HEK293 (cell line): ENCODE measurements around the gene FOXG1.

Source experiments
- GLI4 ChIP-seq: fragments of 450-650 bp; formaldehyde crosslinking; IDR thresholded peaks from 2 replicates; pipeline ENCODE4 v1.5.1; 2016; ENCODE audit warnings: missing biosample characterization, missing genetic modification characterization
- GLIS2 ChIP-seq: fragments of 450-650 bp; formaldehyde crosslinking; IDR thresholded peaks from 2 replicates; pipeline ENCODE4 v1.5.1; 2016; ENCODE audit warnings: missing biosample characterization, missing genetic modification characterization
- PRDM2 ChIP-seq: fragments of 450-650 bp; formaldehyde crosslinking; IDR thresholded peaks from 2 replicates; pipeline ENCODE4 v1.5.1; 2016; ENCODE audit warnings: missing biosample characterization, missing genetic modification characterization, borderline replicate concordance
- SCRT2 ChIP-seq: fragments of 450-650 bp; formaldehyde crosslinking; IDR thresholded peaks from 2 replicates; pipeline ENCODE4 v1.5.1; 2016; ENCODE audit warnings: missing biosample characterization, missing genetic modification characterization
- YY1 ChIP-seq: fragments of 450-650 bp; formaldehyde crosslinking; IDR thresholded peaks from 2 replicates; pipeline ENCODE4 v1.5.1; 2018; ENCODE audit warnings: missing biosample characterization, missing genetic modification characterization
- YY2 ChIP-seq: fragments of 450-650 bp; formaldehyde crosslinking; IDR thresholded peaks from 2 replicates; pipeline ENCODE4 v1.5.1; 2016; ENCODE audit warnings: missing biosample characterization, missing genetic modification characterization
- ZNF184 ChIP-seq: fragments of 450-650 bp; IDR thresholded peaks from 2 replicates; pipeline ENCODE4 v1.5.1; 2018; ENCODE audit warnings: missing biosample characterization, mild to moderate bottlenecking, missing genetic modification characterization
- ZNF24 ChIP-seq: fragments of 450-650 bp; formaldehyde crosslinking; IDR thresholded peaks from 2 replicates; pipeline ENCODE4 v1.5.1; 2016; ENCODE audit warnings: missing biosample characterization, missing genetic modification characterization
- ZNF26 ChIP-seq: fragments of 450-650 bp; formaldehyde crosslinking; IDR thresholded peaks from 2 replicates; pipeline ENCODE4 v1.5.1; 2016; ENCODE audit warnings: missing biosample characterization, missing genetic modification characterization
- ZNF324 ChIP-seq: fragments of 450-650 bp; formaldehyde crosslinking; IDR thresholded peaks from 2 replicates; pipeline ENCODE4 v1.5.1; 2016; ENCODE audit warnings: missing biosample characterization, missing genetic modification characterization
- ZNF366 ChIP-seq: fragments of 450-650 bp; formaldehyde crosslinking; conservative IDR thresholded peaks from 2 replicates; pipeline ENCODE4 v1.5.1; 2016; ENCODE audit warnings: missing biosample characterization, missing genetic modification characterization
- ZNF514 ChIP-seq: fragments of 450-650 bp; formaldehyde crosslinking; IDR thresholded peaks from 2 replicates; pipeline ENCODE4 v1.5.1; 2016; ENCODE audit warnings: missing biosample characterization, missing genetic modification characterization
- ZNF639 ChIP-seq: fragments of 450-650 bp; formaldehyde crosslinking; IDR thresholded peaks from 2 replicates; pipeline ENCODE4 v1.5.1; 2016; ENCODE audit warnings: missing biosample characterization, missing genetic modification characterization
- ZNF664 ChIP-seq: fragments of 450-650 bp; formaldehyde crosslinking; IDR thresholded peaks from 2 replicates; pipeline ENCODE4 v1.5.1; 2016; ENCODE audit warnings: missing biosample characterization, missing genetic modification characterization
- ZNF692 ChIP-seq: fragments of 450-650 bp; formaldehyde crosslinking; IDR thresholded peaks from 2 replicates; pipeline ENCODE4 v1.5.1; 2016; ENCODE audit warnings: missing biosample characterization, missing genetic modification characterization
- ZNF843 ChIP-seq: fragments of 450-650 bp; formaldehyde crosslinking; IDR thresholded peaks from 2 replicates; pipeline ENCODE4 v1.5.1; 2016; ENCODE audit warnings: missing biosample characterization, missing genetic modification characterization
- ZSCAN5A ChIP-seq: fragments of 450-650 bp; formaldehyde crosslinking; IDR thresholded peaks from 2 replicates; pipeline ENCODE4 v1.5.1; 2016; ENCODE audit warnings: missing biosample characterization, missing genetic modification characterization
- TF ChIP-seq, protein P1 (sequence below): fragments of 450-650 bp; formaldehyde crosslinking; IDR thresholded peaks from 2 replicates; pipeline ENCODE4 v1.5.1; 2016; ENCODE audit warnings: missing biosample characterization, missing genetic modification characterization
- TF ChIP-seq, protein P2 (sequence below): fragments of 450-650 bp; formaldehyde crosslinking; IDR thresholded peaks from 2 replicates; pipeline ENCODE4 v1.5.1; 2016; ENCODE audit warnings: missing biosample characterization, missing genetic modification characterization

Gene FOXG1

GRCh38 chr14:28767853-28768741, 1.5 kb downstream of the FOXG1 start (continued):
- no peak for TF ChIP-seq ZNF514 (tag by site-specific recombination)
- TF ChIP-seq ZNF26 (tag by site-specific recombination) = no peak
- TF ChIP-seq, protein P1, sequence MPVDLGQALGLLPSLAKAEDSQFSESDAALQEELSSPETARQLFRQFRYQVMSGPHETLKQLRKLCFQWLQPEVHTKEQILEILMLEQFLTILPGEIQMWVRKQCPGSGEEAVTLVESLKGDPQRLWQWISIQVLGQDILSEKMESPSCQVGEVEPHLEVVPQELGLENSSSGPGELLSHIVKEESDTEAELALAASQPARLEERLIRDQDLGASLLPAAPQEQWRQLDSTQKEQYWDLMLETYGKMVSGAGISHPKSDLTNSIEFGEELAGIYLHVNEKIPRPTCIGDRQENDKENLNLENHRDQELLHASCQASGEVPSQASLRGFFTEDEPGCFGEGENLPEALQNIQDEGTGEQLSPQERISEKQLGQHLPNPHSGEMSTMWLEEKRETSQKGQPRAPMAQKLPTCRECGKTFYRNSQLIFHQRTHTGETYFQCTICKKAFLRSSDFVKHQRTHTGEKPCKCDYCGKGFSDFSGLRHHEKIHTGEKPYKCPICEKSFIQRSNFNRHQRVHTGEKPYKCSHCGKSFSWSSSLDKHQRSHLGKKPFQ (tag by site-specific recombination) = no peak
- 0 out of 2 replicates have a peak, but pooled peaks have one; percentile 11 for TF ChIP-seq ZNF366 (tag by site-specific recombination)
- TF ChIP-seq ZNF692 (tag by site-specific recombination) = peak; percentile 90
- TF ChIP-seq ZNF639 (tag by site-specific recombination) = peak; percentile 49
- TF ChIP-seq ZNF24 (tag by site-specific recombination) = 0 out of 2 replicates have a peak, but pooled peaks have one; percentile 53
- peak; percentile 98 for TF ChIP-seq SCRT2
- no peak for TF ChIP-seq ZNF184
- TF ChIP-seq ZNF664 (tag by site-specific recombination) = no peak
- TF ChIP-seq, protein P2, sequence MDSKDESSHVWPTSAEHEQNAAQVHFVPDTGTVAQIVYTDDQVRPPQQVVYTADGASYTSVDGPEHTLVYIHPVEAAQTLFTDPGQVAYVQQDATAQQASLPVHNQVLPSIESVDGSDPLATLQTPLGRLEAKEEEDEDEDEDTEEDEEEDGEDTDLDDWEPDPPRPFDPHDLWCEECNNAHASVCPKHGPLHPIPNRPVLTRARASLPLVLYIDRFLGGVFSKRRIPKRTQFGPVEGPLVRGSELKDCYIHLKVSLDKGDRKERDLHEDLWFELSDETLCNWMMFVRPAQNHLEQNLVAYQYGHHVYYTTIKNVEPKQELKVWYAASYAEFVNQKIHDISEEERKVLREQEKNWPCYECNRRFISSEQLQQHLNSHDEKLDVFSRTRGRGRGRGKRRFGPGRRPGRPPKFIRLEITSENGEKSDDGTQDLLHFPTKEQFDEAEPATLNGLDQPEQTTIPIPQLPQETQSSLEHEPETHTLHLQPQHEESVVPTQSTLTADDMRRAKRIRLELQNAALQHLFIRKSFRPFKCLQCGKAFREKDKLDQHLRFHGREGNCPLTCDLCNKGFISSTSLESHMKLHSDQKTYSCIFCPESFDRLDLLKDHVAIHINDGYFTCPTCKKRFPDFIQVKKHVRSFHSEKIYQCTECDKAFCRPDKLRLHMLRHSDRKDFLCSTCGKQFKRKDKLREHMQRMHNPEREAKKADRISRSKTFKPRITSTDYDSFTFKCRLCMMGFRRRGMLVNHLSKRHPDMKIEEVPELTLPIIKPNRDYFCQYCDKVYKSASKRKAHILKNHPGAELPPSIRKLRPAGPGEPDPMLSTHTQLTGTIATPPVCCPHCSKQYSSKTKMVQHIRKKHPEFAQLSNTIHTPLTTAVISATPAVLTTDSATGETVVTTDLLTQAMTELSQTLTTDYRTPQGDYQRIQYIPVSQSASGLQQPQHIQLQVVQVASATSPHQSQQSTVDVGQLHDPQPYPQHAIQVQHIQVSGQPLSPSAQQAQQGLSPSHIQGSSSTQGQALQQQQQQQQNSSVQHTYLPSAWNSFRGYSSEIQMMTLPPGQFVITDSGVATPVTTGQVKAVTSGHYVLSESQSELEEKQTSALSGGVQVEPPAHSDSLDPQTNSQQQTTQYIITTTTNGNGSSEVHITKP = peak; percentile 95
- peak; percentile 67; the same call in 1 of the 2 replicates for TF ChIP-seq GLI4 (tag by site-specific recombination)
- TF ChIP-seq ZSCAN5A (tag by site-specific recombination) = peak; percentile 94; the same call in 1 of the 2 replicates
- peak; percentile 89; the same call in 1 of the 2 replicates for TF ChIP-seq PRDM2 (tag by site-specific recombination)
- TF ChIP-seq ZNF324 (tag by site-specific recombination) = peak; percentile 72; the same call in 1 of the 2 replicates
- TF ChIP-seq YY1 (tag by site-specific recombination) = peak; percentile 33; the same call in 1 of the 2 replicates
- TF ChIP-seq GLIS2 (tag by site-specific recombination) = peak; percentile 52; the same call in 1 of the 2 replicates
- TF ChIP-seq YY2 (tag by site-specific recombination) = 0 out of 2 replicates have a peak, but pooled peaks have one; percentile 12
- 0 out of 2 replicates have a peak, but pooled peaks have one; percentile 17 for TF ChIP-seq ZNF843 (tag by site-specific recombination)
